Nephron (organoid): ENCODE results near the gene NEU2.

Source experiments
- H3K27ac Mint-ChIP-seq, 3 experiments: 2 replicates each; pipeline ENCODE4 v1.8.0; 2020; ENCODE audit warnings: mixed read lengths in 3 of 3, mild to moderate bottlenecking in 2 of 3, moderate library complexity in 1 of 3
- H3K27me3 Mint-ChIP-seq: 2 replicates; pipeline ENCODE4 v1.8.0; 2021; ENCODE audit warnings: low read depth, mild to moderate bottlenecking, moderate library complexity, mixed read lengths
- H3K36me3 Mint-ChIP-seq: 2 replicates; pipeline ENCODE4 v1.8.0; 2020; ENCODE audit warnings: low read depth, mixed read lengths
- H3K4me1 Mint-ChIP-seq: 2 replicates; pipeline ENCODE4 v1.8.0; 2020; ENCODE audit warnings: mixed read lengths
- H3K4me3 Mint-ChIP-seq, 3 experiments: 2 replicates each; pipeline ENCODE4 v1.8.0; 2020; ENCODE audit warnings: mild to moderate bottlenecking in 3 of 3, mixed read lengths in 3 of 3, moderate library complexity in 2 of 3
- H3K9me3 Mint-ChIP-seq: 2 replicates; pipeline ENCODE4 v1.8.0; 2020; ENCODE audit warnings: mixed read lengths
- CTCF ChIP-seq, 3 experiments: fragments of 200-600 bp; sonication (generic); IDR thresholded peaks; one replicate each; pipeline ENCODE4 v1.5.0; 2021; ENCODE audit warnings: antibody characterized with exemption in 3 of 3; ENCODE audit not compliant: unreplicated experiment in 3 of 3

NEU2 gene

GRCh38 chr2:233020454-233020853, 12.0 kb upstream of the NEU2 start:
- no peak for TF ChIP-seq CTCF (IDR thresholded peaks at IDR 0.05; ENCODE audit: unreplicated experiment in 3 of 3)
- peaks cover 6% of the 10 kb centered on the region for H3K4me1 Mint-ChIP-seq

DNA sequence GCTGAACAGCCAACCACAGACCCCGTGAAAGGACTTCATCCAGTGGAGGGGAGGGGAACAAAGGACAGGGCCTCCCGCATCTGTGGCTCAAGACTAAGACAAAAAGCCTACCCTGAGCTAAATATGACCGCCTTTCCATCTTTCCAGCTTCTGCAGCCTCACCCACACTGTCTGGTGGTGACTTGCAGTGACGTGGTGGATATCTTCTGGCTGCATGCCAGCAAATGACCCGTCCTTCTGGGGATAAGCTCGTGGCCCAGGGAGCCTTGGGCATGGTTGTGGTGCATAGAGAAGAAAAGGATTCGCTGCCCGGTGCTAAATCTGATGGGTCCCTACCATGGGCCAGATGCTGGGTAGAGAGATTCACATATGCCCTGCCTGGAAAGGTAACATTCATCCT, 10.7 kb upstream of the NEU2 start:
- no peaks in the 10 kb centered on the region for H3K36me3 Mint-ChIP-seq
- H3K27ac Mint-ChIP-seq: no peak overlapping the region
- H3K4me1 Mint-ChIP-seq: no peaks in the 10 kb centered on the region
- TF ChIP-seq CTCF (IDR thresholded peaks at IDR 0.05; ENCODE audit: unreplicated experiment in 3 of 3): no peak
- no peak overlapping the region for H3K4me3 Mint-ChIP-seq
- no peaks in the 10 kb centered on the region for H3K27me3 Mint-ChIP-seq
- peaks cover 9% of the 10 kb centered on the region for H3K9me3 Mint-ChIP-seq

More at GRCh38 chr2:233020454-233020853, 12.0 kb upstream of the NEU2 start:
- Mint-ChIP-seq H3K27me3 (no peaks in the 10 kb centered on the region), H3K9me3 (peaks cover 9% of the 10 kb centered on the region), H3K4me3 (no peak overlapping the region), H3K36me3 (no peaks in the 10 kb centered on the region), H3K27ac (no peak overlapping the region)

DNA sequence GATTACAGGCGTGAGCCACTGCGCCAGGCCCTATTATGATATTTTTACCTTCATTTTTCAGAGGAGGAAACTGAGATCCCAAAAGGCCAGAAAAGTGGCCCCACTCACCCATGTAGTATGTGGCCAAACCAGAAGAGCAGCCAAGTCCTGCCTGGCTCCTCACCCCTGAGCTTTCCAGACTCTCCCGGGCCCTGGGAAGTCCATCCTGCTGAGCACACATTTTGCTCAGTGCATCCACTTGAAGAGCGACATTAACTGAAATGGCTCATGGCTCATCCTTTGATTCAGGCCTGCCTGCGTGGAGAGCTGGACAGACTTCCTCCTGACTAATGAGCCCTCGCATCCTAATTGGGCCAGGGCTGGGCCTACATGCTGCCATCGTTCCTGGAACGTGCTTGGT, 9.9 kb upstream of the NEU2 start:
- Mint-ChIP-seq H3K9me3 (peaks cover 6% of the 10 kb centered on the region), H3K4me1 (no peaks in the 10 kb centered on the region), H3K27ac (no peak overlapping the region), H3K27me3 (no peaks in the 10 kb centered on the region), H3K4me3 (no peak overlapping the region), H3K36me3 (no peaks in the 10 kb centered on the region)
- no peak for TF ChIP-seq CTCF (IDR thresholded peaks at IDR 0.05; ENCODE audit: unreplicated experiment in 3 of 3)

GRCh38 chr2:233023007-233023760, 9.3 kb upstream of the NEU2 start:
- peaks cover 5% of the 10 kb centered on the region for H3K9me3 Mint-ChIP-seq
- H3K27ac Mint-ChIP-seq: no peak overlapping the region
- H3K4me3 Mint-ChIP-seq: no peak overlapping the region
- TF ChIP-seq CTCF (IDR thresholded peaks at IDR 0.05; ENCODE audit: unreplicated experiment in 3 of 3): no peak
- no peaks in the 10 kb centered on the region for H3K27me3 Mint-ChIP-seq
- no peaks in the 10 kb centered on the region for H3K36me3 Mint-ChIP-seq
- no peaks in the 10 kb centered on the region for H3K4me1 Mint-ChIP-seq

- Mint-ChIP-seq H3K27me3 (no peaks in the 10 kb centered on the region), H3K9me3 (peaks cover 3% of the 10 kb centered on the region), H3K27ac (no peak overlapping the region), H3K4me1 (no peaks in the 10 kb centered on the region), H3K4me3 (no peak overlapping the region), H3K36me3 (no peaks in the 10 kb centered on the region)
- no peak for TF ChIP-seq CTCF (IDR thresholded peaks at IDR 0.05; ENCODE audit: unreplicated experiment in 3 of 3)
Observed at GRCh38 chr2:233023761-233024410, 8.6 kb upstream of the NEU2 start.

DNA sequence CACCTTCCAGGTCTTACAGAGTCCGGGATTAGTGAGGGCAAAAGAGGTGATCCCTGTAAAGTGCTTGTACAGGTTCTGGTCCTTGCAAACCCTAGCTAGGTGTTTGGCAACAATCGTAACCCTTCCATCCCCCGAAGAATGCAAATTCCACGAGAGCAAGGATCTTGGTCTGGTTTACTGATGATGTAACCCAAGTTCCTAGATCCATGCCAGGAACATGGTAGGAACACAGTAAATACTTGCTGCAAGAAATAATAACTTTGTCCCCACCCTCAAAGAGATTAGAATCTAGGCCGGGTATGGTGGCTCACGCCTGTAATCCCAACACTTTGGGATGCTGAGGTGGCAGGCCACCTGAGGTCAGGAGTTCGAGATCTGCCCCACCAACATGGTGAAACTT, 6.8 kb upstream of the NEU2 start:
- no peak for TF ChIP-seq CTCF (IDR thresholded peaks at IDR 0.05; ENCODE audit: unreplicated experiment in 3 of 3)
- Mint-ChIP-seq H3K9me3 (peaks cover under 1% of the 10 kb centered on the region), H3K4me3 (no peak overlapping the region), H3K27ac (no peak overlapping the region), H3K4me1 (peaks cover 5% of the 10 kb centered on the region), H3K36me3 (no peaks in the 10 kb centered on the region), H3K27me3 (no peaks in the 10 kb centered on the region)
